Stimulated activated CD8-positive, alpha-beta memory T cell treated with anti-CD3 and anti-CD28 coated beads, Interleukin-7, amount 100 ng/mL, for 24 hours (primary cell): ENCODE measurements around the gene IL1RAPL1.
"Not testable (repeated sequence)": the region's sequence is repeated elsewhere in the genome, so short reads cannot be mapped to it uniquely, and the experiment has no call there.

Experiments used
- DNase-seq: peaks from one replicate; pipeline ENCODE4 v3.0.0-alpha.2; 2020; ENCODE audit warnings: low read depth

The IL1RAPL1 gene

DNA sequence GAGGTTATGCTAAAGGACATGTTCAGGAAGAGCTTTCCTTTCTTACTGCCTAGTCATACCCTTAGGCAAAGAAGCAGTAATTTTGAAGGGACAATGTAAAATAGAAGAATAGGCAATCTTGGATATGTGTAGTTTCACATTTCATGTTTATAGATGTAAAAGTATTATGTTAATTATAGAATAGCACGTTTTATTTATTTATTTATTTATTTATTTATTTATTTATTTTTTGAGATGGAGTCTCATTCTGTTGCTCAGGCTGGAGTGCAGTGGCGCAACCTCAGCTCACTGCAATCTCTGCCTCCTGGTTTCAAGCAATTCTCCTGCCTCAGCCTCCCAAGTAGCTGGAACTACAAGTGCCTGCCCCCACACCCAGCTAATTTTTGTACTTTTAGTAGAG, 535.6 kb downstream of the IL1RAPL1 start:
- not testable (repeated sequence) for DNase-seq

DNA sequence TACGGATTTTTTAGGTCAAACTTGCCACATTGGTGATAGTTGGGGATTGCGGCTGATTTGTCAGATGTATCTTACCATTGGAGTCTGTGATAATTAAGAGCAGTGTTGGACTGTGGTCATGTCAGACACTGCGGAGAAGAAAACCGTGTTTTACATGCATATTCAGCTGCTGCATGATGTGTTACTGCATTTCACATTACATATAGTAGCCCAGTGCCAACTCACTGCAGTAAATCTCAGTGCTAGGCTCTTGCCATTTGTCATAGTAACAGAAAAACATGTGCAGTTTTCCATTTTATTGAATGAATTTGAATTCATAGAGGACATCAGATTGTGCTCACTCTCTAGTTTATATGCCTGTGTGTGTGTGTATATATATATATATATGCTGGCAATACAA, 543.7 kb downstream of the IL1RAPL1 start:
- no peak for DNase-seq

DNA sequence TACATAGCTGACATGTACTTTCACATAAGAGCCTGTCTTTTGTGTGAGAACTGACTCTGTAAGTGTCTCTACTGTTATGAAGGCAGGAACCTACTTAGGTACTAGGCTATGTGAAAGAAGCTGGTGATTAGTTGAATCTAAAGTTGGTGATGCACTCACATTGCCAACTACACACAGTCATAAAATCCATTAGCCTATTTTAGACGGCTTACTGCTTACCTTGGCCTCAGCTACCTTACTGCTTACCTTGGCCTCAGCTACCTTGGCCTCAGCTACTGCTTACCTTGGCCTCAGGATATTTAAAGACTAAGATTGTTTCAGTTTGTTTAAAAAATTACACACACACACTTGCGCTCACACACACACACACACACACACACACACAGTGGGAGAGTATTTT, 549.7 kb downstream of the IL1RAPL1 start:
- DNase-seq = no peak

DNA sequence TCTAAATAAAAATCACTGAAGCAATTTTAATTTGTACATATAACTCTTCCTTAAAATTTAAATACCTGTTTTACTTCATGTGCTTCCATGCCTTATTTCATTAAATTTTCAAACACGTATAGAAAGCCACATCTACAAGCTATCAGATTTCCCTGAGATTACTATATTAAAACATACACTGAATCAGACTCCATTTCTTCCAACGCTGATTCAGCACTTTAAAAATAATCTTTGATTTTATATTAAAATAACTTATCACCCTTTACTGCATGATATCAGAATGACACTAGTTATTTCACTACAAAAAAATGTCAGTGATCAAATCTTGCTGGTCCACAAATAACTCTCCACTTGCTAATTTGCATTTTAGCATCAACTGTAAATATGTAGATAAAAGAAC, 550.8 kb downstream of the IL1RAPL1 start:
- no peak for DNase-seq

DNA sequence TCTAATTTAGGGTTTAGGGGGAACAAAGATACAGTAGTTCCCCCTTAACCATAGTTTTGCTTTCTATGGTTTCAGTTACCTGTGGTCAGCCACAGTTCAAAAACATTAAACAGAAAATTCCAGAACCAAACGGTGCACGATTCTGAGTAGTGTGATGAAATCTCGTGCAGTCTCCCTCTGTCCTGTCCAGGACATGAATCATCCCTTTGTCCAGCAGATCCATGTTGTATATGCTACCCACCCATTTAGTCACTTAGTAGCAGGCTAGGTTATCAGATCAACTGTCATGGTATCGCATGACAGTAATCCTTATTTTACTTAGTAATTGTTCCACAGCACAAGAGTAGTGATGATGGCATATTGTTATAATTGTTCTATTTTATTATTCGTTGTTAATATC, 556.1 kb downstream of the IL1RAPL1 start:
- no peak for DNase-seq

DNA sequence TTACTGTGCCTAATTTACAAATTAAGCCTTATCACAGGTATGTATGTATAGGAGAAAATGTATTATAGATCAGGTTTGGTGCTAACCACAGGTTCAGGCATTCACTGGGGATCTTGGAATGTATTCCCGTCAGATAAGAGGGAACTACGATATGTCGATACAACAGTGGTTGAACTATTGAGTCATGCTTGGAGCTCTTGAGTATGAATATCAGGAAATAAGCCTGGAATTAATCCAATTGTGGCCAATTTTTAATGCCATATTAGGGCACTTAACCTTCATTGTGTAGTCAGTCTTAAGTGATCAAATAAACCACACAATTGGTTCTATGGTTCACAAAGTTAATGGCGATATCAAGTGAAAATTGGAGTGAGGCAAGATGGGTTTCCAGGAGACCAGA, 556.5 kb downstream of the IL1RAPL1 start:
- no peak for DNase-seq

DNA sequence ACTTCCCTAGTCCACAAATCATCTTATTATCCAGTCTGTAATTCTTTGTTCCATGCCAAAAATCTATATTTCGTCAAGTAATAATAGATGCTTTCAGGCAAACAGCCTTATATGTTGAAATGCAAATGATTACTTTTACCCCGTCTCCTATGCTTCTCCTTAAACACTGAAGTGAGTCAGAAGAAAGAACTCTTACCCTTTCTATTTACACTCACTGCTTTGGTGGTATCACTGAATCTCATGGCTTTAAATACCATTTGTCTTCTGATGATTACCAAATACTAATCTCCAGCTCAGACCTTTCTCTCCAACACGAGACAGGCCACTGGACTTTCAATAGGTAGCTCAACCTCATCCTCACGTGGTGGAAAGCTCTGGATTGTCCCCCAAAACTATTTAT, 558.1 kb downstream of the IL1RAPL1 start:
- no peak for DNase-seq

DNA sequence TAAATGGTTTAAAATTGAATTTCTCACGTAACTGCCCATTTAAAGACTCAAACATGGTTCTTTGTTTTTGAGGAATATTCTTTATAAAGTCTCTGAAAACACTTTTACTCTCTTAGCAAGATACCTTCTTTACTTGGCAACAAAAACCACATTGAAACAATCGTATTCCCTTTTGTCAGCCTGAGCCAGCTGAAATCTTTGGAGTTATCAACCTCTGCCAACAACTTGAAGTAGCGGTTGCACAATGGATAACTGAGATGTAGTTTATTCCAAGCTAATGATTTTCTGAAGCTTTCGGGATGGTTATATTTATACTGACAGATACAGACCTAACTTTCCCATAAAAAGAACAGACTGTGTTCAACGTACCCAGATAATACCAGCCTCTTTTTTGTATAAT, 561.3 kb downstream of the IL1RAPL1 start:
- no peak for DNase-seq

DNA sequence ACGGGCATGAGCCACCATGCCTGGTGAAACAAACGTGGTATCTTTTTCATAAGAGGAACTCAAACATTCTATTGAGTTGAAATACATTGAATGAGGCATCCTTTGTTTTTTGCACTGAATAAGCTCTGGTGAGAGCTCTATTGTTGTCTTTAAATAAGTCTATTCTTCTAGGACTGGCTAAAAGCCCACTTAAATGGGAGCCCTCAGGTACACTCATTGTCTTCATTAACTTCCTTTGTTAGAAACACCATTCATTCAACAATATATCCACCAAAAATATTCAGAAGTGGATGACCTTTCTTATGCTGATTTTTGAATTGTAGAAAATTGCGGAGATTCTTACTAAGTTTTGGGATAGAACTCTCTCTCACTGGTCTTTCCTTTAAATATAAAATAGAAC, 568.0 kb downstream of the IL1RAPL1 start:
- no peak for DNase-seq

DNA sequence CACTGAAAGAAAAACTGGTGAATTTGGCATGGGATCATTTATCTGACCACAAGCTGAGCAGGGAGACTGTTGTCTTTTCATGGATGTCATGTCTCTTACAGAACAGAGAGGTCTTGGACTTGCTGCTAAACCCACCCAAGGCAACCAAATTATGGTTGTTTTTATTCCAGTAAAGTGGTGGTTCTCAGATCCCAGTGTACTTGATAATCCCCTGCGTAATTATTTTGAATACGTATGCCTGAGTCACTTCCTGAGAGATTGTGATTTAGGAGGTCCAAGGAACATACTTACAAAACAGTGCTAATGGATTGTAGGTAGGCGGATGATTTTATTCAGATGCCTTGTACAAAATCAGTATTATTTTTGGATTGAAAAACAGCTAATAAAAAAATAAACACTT, 585.6 kb downstream of the IL1RAPL1 start:
- DNase-seq = no peak

DNA sequence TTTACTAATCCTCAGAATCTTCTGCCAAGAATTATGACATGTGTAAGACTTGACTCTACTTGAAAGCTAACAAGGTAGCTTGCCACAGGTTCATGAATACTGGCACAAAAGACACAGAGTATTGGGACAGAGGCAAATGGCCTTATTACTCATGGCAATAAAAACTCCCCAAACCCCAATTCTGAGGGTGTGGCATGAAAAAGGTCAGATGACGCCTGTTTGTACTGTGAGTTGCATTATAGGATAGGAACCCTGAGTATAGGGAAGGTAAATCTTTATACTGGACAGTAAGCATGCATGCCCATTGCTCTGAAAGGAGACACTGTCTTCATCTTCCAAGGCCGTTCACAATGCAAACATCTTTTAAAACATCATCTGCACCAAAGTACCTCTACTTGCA, 600.0 kb downstream of the IL1RAPL1 start:
- no peak for DNase-seq

DNA sequence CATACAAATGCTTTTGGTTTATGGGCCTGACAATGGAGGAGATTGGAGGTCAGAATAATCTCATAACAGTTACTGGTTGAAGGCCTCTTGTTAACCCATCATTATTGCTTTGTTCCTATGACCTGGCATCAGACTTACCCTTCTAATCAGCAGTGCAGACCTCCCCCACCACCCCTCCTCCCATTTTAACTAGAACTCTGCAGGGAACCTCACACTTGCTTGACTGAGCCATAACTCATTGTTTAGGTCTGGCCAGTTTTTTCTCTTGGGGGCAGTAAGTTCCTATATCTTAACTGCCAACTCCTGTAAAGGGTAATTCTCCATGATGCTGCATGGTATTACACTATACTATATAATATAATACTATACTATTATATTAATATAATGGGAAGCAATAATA, 609.3 kb downstream of the IL1RAPL1 start:
- DNase-seq = no peak

DNA sequence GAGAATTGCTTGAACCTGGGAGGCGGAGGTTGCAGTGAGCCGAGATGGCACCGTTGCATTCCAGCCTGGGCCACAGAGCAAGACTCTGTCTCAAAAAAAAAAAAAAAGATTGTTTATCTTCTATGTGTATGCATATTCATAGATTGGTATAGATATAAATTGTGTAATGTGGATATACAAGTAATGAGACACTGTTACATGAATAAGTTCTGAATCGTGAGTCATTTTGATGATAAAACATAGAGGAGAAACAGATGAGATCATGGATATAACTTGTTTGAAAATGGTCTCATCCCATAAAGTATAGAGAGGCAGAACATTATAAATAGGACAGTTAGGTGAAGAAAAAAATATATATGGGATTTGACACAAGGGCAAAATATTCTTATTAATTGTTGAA, 628.0 kb downstream of the IL1RAPL1 start:
- DNase-seq = no peak

DNA sequence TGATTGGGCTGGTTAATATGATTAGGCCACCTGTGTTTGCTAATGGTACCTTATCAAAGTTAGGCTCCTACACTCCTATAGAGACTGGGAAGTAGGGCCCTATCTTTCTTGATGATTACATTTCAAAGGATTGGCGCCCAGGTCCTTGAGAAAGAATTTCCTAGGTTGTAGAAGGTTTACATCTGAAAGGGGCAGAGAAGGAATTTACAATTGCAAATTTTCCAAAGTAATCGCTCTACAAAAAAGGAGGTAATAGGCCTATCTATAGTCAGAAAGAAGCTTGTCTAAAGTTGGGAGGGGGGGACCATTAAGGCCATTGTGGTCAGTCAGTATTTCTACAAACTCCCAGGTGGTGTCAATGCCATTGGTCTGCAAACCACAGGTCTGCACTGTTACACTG, 638.4 kb downstream of the IL1RAPL1 start:
- no peak for DNase-seq

DNA sequence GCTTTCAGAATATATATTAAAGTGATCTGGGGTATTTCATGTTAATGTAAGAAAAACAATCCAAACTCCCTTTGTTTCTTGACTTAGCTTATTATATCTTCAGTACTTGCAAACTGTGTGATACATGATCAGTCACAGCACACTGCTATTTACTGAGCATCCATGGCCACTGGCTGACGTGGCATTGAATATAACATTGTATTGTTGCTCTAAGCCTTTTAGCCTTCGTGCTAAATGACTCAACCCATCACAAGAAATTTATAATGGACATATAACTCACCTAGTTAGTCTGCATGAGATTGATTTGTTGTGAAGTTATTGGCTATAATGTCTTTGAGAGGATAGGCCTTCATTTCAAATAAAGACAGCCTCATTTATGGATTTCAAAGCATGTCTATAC, 642.6 kb downstream of the IL1RAPL1 start:
- DNase-seq = no peak

DNA sequence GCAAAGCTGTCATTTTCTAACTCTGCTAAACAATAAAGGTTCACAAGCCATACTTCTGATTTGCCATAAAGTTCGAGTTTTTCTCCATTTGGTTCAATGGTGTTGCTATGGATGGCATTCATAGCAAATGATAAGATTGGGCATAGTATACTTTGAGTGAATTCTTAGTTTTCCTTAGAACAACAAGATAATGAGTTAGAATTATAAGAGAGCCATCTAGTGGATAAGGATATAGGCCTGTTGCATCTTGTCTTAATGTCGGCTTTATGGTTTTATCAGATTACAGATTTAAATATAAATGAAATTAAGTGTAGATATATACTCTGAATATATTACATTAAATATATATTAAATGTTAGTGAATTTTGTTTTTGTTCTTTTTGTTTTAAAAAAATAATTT, 644.6 kb downstream of the IL1RAPL1 start:
- DNase-seq = no peak

DNA sequence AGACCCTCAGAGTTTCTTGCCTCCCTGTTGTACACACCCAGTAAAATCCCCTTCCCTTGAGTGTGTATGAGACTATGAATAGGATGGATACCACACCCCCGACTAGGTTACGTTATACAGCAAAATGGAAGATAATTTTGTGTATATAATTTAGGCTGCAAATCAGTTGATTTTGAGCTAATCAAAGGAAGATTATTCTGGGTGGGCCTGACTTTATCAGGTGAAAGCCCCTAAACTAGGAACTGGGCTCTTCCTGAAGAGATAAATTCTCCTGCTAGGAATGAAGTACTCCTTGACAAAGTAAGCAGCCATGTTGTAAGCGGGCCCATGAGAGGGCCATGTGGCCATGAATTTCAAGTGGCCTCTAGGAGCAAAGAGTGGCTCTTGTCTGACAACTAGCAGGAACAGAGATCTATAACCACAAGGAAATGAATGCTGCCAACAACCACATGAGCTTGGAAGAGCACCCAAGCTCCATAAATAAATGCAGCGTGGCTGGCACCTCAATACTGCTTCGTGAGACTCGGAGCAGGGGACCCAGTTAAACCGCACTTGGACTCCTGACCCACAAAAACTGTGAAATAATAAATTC, 646.4 kb downstream of the IL1RAPL1 start:
- DNase-seq = no peak

DNA sequence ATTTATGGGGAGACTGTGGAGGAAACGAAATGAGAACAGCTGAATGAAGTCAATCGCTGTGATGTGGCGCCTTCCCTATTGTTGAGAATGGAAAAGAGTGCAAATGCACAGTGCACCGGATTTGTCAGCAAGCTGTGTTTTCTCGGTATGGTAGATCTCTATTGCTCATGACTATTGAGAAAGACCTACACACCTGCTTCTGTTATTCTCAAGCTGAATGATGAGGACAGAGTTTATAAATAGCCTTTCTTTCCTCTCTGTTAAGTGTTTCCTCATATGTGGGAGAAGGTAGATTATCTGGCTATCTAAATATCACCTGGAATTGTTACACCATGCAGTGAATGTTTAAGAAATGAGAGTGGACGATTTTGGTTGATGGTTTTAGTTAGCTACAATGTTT, 650.7 kb downstream of the IL1RAPL1 start:
- DNase-seq = no peak

DNA sequence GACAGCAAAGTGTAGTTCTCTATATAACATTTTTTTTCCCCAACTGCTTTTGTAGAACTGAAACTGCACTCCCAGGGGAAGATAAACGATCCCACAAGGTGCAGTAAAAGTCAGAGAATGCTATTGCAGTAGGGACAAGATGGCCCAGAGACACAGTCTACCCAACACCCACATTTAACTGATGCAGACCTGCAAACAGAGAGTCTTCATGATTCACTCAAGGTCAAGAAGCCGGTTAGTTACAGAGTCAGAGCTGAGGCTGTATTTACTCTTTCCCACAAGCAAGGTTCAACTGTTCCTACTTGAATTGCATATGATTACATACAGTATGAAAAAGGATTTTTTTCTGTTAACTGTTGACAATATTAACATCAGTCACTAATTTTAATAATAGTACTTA, 654.6 kb downstream of the IL1RAPL1 start:
- no peak for DNase-seq

DNA sequence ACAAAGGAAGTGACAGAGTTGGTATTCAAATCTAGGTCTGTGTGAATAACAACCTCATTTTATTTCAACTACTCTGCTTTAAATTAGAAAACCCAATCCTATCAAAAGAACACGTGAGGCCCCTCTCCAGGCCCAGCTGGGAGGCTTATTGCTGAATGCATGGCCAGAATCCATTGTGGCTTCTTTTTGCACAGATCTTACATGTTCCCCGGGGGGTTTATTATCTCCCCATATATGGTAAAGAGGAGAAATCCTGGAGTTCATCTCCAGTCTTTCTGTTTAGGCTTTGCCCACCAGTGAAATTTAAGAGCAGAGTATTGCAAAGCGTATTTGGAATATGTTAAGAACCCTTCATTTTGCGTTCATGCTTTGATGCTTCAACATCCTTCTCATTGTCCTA, 655.6 kb downstream of the IL1RAPL1 start:
- no peak for DNase-seq

DNA sequence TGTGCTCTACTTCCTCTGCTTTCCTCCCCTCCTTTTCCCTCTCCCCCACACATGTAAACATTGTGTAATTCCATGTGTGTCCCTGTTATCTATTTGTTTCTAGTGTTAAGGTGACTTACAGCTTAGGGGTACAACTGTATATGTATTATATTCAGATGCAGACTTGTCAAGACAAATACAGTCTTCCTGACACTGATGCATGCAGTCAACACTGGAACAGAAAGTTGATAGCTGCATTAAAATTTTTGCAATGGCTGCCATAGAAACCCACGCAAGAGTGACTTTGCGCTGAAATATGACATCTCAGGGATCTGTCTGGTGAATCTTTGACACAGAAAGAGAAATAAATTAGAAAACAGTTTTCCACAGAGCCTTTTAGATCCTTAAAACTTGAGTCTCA, 656.7 kb downstream of the IL1RAPL1 start:
- no peak for DNase-seq

DNA sequence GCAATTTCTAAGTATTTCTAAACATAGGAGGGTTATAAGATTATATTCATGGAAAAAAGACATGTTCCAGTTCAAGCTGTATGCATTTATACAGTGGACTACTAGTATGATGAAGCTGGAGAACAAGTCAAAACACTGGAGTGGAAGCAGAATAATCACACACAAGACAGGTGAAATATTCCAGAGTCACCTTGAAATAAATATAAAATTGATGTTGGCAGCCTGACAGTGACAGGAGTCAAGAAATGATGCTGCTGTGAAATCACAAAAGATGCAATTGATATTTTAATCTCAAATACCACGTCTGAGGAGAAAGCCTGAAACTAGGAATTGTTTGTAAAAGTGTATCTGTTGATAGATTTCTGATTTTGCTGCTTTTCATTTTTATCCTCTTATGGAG, 667.3 kb downstream of the IL1RAPL1 start:
- no peak for DNase-seq

DNA sequence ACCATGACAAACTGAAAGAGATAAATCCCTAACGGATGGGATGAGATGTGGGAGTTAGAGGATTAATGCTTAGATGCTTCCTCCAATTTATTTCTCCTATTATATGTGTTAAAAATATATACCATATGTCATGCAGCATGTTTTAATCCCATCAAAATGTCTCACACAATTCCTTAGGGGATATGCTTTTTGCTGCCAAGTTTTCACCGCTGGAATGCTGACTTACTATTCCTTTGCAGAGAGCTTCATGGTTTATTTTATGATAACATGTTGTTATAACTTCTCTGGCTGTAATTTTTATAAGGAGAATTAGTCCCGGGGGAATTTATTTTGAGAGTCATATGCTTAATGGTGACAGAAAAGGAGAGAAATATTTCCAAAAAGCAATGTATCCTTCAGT, 670.3 kb downstream of the IL1RAPL1 start:
- no peak for DNase-seq

DNA sequence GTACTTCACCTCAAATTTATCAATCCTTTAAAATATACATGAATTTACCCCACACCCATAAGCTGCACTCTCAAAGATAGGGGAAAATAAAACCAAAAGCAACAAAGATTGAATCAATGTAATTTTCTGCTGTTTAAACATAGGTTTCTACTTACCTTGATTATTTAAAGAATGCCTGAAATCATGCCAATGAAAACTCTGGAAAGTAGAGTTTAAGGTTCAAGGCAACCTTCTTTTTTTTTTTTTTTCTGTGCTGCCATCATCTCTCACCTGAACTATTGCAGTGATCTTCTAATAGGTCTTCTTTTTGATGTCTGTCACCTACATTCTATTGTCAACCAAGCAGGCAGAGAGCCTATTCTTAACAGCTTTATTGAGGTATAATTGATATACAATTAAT, 682.1 kb downstream of the IL1RAPL1 start:
- DNase-seq = no peak

DNA sequence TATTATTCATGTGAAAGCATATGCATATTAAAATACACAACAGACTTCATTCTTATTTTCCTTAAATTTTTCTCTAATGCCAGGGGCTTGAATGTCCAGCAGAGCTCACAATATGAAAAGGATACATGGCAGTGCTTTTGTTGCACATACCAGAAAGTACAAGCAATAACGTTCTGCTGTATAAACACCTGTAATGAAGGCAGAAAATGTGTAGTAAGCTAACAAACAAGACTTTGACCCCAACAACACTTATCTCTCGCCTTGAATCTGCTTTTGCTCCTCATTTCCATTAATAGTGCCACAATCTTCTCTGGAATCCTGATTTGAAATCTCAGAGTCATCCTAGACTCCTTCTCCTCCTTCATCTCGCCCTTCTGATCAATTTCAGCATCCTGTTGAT, 687.3 kb downstream of the IL1RAPL1 start:
- no peak for DNase-seq
